ENCODE results near the gene LAMA2. TPM values are rescaled to one million over a fixed set of nuclear protein-coding genes. Genes with fewer than 3 reads are reported as not detected.
A peak's percentile ranks its signal among the peaks of the same experiment; 100 is the strongest.
"Not testable (repeated sequence)": the region's sequence is repeated elsewhere in the genome, so short reads cannot be mapped to it uniquely, and the experiment has no call there.

The LAMA2 gene
- total and polyA plus RNA-seq, 2 of the 13 experiments (the other 11 are each of a cell fraction or from before 2014, with no cell fraction given) = 0.11 to 0.28 TPM

DNA sequence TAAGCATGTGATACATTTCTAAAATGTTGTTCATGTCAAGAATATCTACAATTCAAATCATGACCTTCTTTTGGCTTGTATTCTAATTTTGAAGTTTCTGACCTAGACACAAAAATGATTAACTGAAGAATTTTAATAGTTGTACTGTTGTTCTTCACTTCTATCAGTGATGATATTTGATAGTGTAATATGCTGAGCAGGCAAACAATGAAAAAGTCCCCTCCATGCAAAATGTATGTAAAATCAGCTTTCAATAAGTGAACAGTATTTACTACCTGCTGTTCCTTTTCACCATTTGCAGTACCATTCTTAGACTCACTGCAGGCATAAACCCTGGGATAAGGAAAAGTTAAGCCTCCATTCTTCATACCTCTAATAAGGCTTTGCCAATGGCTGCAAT is 201.5 kb downstream of the LAMA2 start:
- no peaks in the 10 kb centered on the region for H3K79me2 ChIP-seq (ENCODE audit: insufficient read depth, low read length)
- ATAC-seq (no peak), FAIRE-seq (no peak), DNase-seq (ENCODE audit: low spot score) (no peak)
- TF ChIP-seq ETV6 (CRISPR knock-in tag; conservative IDR thresholded peaks at IDR 0.05) (no peak), MAFK (conservative IDR thresholded peaks at IDR 0.05 in 1 of 2, IDR thresholded peaks at IDR 0.05 in 1 of 2; ENCODE audit: low read length in 2 of 2) (peak; percentile 76 to 85), MAFF (IDR thresholded peaks at IDR 0.05; ENCODE audit: low read depth, low read length) (peak; percentile 76), KMT2B (CRISPR knock-in tag; IDR thresholded peaks at IDR 0.05) (no peak), ZNF337 (CRISPR knock-in tag; IDR thresholded peaks at IDR 0.05; ENCODE audit: borderline replicate concordance, low read depth) (no peak)
- intact Hi-C loops (cut with micrococcal nuclease; ENCODE audit: unreplicated experiment) (no loop called here), in situ Hi-C loops (cut with HindIII; ENCODE audit: extremely low pct_ligation_motif_present, low pct_unique_long_range_greater_than_20kb) (no loop called here)
- H3K9ac ChIP-seq (ENCODE audit: insufficient read depth, low read depth, low read length) = no peak overlapping the region
- no peak overlapping the region for H3K4me3 ChIP-seq (replicated peaks in 1 of 3; ENCODE audit: insufficient read depth in 1 of 3, low read depth in 2 of 3, low read length in 3 of 3)
- no peak overlapping the region for H3K4me2 ChIP-seq (ENCODE audit: low read depth, low read length)
- BruUV-seq (replicated peaks) = no TSS peak
- no peak overlapping the region for H2AFZ ChIP-seq (ENCODE audit: low read length)
- no peaks in the 10 kb centered on the region for H3K4me1 ChIP-seq (ENCODE audit: insufficient read depth, low read length)
- H3K36me3 ChIP-seq (replicated peaks in 1 of 2; ENCODE audit: control insufficient read depth in 1 of 2, insufficient read depth in 2 of 2, low read length in 2 of 2) = no peaks in the 10 kb centered on the region
- H4K20me1 ChIP-seq (ENCODE audit: insufficient read depth, low read length) = no peaks in the 10 kb centered on the region
- H3K27ac ChIP-seq (ENCODE audit: extremely low read length, insufficient read depth, low read length) = no peak overlapping the region
- ChIA-PET POLR2A (no interaction called here), CTCF (ENCODE audit: low intra/inter-chr PET ratio, low total read pairs) (no interaction called here)
- no peaks in the 10 kb centered on the region for H3K27me3 ChIP-seq (ENCODE audit: control insufficient read depth in 1 of 2, insufficient read depth in 2 of 2, low read length in 2 of 2)
- no peaks in the 10 kb centered on the region for H3K9me3 ChIP-seq (ENCODE audit: low read length)

DNA sequence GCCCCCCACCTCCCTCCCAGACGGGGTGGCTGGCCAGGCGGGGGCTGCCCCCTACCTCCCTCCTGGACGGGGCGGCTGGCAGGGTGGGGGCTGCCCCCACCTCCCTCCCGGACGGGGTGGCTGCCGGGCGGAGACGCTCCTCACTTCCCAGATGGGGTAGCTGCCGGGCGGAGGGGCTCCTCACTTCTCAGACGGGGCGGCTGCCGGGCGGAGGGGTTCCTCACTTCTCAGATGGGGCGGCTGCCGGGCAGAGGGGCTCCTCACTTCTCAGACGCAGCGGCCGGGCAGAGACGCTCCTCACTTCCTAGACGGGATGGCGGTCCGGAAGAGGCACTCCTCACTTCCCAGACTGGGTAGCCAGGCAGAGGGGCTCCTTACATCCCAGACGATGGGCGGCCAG is 205.5 kb downstream of the LAMA2 start:
- CTCF ChIA-PET (ENCODE audit: low intra/inter-chr PET ratio, low total read pairs); in situ Hi-C loops (cut with HindIII; ENCODE audit: extremely low pct_ligation_motif_present, low pct_unique_long_range_greater_than_20kb); DNase-seq (ENCODE audit: low spot score); H3K4me1 ChIP-seq (ENCODE audit: insufficient read depth, low read length); H3K27me3 ChIP-seq (ENCODE audit: control insufficient read depth in 1 of 2, insufficient read depth in 2 of 2, low read length in 2 of 2); ATAC-seq; H3K4me2 ChIP-seq (ENCODE audit: low read depth, low read length); BruUV-seq (replicated peaks); H3K79me2 ChIP-seq (ENCODE audit: insufficient read depth, low read length); H3K9ac ChIP-seq (ENCODE audit: insufficient read depth, low read depth, low read length); intact Hi-C loops (cut with micrococcal nuclease; ENCODE audit: unreplicated experiment); H3K36me3 ChIP-seq (replicated peaks in 1 of 2; ENCODE audit: control insufficient read depth in 1 of 2, insufficient read depth in 2 of 2, low read length in 2 of 2); H3K27ac ChIP-seq (ENCODE audit: extremely low read length, insufficient read depth, low read length); H2AFZ ChIP-seq (ENCODE audit: low read length); H3K4me3 ChIP-seq (replicated peaks in 1 of 3; ENCODE audit: insufficient read depth in 1 of 3, low read depth in 2 of 3, low read length in 3 of 3); FAIRE-seq; H3K9me3 ChIP-seq (ENCODE audit: low read length); H4K20me1 ChIP-seq (ENCODE audit: insufficient read depth, low read length); POLR2A ChIA-PET: not testable (repeated sequence)
- WGBS (ENCODE audit: low lambda C conversion rate) = 51% methylated on average over 14 of the region's 26 CpGs

Measured in HepG2 (cell line).